Measurements from ENCODE around the gene NFS1.

NFS1 gene

DNA sequence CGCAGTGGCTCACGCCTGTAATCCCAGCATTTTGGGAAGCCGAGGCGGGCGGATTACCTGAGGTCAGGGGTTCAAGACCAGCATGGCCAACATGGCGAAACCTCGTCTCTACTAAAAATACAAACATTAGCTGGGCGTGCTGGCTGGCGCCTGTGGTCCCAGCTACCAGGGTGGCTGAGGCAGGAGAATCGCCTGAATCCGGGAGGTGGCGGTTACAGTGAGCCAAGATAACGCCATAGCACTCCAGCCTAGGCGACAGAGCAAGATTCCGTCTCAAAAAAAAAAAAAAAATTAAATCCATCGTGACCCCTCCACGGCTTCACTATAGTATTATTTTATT, 33.2 kb downstream of the NFS1 start:
- in situ Hi-C loops (cut with HindIII; ENCODE audit: low sequenced_read_pairs): no loop called here
- TF ChIP-seq, protein P1, sequence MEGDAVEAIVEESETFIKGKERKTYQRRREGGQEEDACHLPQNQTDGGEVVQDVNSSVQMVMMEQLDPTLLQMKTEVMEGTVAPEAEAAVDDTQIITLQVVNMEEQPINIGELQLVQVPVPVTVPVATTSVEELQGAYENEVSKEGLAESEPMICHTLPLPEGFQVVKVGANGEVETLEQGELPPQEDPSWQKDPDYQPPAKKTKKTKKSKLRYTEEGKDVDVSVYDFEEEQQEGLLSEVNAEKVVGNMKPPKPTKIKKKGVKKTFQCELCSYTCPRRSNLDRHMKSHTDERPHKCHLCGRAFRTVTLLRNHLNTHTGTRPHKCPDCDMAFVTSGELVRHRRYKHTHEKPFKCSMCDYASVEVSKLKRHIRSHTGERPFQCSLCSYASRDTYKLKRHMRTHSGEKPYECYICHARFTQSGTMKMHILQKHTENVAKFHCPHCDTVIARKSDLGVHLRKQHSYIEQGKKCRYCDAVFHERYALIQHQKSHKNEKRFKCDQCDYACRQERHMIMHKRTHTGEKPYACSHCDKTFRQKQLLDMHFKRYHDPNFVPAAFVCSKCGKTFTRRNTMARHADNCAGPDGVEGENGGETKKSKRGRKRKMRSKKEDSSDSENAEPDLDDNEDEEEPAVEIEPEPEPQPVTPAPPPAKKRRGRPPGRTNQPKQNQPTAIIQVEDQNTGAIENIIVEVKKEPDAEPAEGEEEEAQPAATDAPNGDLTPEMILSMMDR (IDR thresholded peaks at IDR 0.05; ENCODE audit: low read depth, low read length, missing control alignments): no peak
- no peak for DNase-seq (ENCODE audit: low read depth)
- H3K4me3 ChIP-seq (ENCODE audit: low read depth, low read length): no peak overlapping the region

DNA sequence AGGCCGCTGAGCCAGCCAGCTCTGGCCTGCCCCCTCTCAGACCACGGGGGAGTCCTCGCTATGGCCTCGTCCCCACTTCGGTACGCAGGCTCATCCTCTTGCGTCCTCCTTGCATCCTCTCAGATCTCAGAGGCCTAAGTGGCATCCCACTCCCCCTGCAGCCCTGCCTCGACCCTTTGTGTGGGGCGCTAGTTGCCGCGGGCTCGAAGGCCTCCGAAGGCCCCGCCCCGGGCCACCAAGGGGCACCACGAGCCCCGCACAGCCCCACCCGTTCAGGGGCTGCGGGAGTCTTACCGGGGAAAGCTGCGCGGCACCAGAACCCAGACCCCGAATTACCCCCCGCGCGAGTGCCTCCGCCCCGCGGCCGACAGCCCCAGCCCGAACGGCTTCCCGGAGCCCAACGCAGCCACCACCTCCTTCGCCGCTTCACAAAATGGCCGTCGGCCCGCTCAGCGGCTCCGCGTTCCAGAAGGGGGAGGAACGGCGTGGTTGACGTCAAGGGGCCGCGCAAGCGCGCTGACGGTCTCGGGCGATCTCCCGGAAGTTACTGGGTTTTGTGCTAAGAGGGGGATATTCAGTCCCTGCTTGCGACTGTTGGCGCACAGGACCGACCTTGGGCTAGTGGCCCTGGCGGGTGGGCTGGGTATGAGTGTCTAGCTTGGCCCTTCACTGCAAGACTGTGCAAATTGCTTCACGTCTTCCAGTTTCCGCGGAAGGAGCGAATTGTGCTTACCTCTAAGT, 34.5 kb downstream of the NFS1 start, which contains the start of the genes CPNE1 and RBM12:
Gene CPNE1, minus strand, starts transcription at position 435 of the 741 bp plus-strand sequence. CDS start 31,977 bp downstream, outside the sequence.
Gene RBM12, minus strand, starts transcription at position 435 of the 741 bp plus-strand sequence. CDS start 9,578 bp downstream, outside the sequence.
- TF ChIP-seq, protein P1 (IDR thresholded peaks at IDR 0.05; ENCODE audit: low read depth, low read length, missing control alignments): no peak
- in situ Hi-C loops (cut with HindIII; ENCODE audit: low sequenced_read_pairs): no loop called here
- peak within 1 kb of the TSS; percentile 91 for H3K4me3 ChIP-seq (ENCODE audit: low read depth, low read length)
- DNase-seq (ENCODE audit: low read depth): peak; percentile 82

DNA sequence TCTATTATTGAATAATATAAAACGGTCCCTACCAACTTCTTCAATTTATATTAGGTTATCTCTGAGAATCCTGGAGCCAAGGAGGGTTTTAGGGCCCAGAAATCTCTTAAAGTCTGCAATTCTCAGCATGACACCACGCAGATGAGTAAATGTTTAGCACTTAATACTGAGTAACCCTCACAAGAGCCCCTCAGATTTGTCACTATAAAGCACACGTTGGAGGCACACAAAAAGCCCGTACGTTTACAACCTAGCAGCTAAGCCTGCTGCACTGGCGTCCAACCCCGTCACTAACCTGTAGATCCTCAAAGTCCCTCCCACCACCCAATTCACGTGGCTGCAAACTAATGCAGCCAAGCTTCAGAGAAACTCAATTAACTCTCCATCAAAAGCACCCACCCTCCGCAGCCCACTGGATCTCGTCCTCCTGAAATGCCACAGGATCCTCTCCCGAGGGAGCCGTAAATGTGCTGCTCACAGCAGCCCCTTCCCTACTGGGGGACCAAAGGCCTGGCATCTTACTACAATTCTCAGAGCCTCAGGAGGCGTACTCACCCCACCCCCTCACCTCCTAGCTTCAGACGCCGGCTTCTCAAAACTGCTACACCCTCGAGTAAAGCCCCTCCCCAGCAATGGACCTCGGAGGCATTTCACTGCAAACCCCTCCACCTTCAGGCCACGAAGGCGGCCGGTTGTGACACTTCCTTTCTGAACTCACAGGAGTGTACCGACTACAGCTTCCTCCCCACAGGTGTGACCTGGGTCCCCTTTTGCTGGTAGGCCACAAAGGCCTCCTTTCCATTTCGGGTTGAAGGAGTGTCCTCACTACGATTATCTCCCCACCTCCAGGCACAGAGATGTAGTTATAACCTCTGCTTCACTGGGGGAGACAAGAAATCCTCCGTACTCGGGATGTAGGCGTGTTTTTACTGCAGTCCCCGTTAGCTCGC, 35.4 kb downstream of the NFS1 start:
- in situ Hi-C loops (cut with HindIII; ENCODE audit: low sequenced_read_pairs): no loop called here
- no peak for DNase-seq (ENCODE audit: low read depth)
- peak overlapping the region; percentile 91 for H3K4me3 ChIP-seq (ENCODE audit: low read depth, low read length)
- TF ChIP-seq, protein P1 (IDR thresholded peaks at IDR 0.05; ENCODE audit: low read depth, low read length, missing control alignments): no peak

DNA sequence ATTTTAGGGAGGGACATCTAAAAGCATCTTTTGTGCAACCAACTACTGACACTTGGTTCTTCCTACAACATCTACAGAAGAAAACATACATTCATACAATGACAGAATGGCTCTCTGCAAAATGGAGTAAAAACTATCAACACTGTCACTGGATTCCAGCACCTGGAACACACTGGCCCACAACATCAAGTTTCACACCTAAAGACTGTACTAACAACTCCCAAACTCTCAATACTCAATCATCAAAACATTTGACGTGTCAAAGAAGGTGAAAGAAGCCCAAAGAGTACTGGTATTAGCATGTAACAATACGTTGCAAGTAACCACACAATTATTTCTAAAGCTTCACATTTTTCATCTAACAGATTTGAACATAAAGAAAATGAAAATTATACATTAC, 36.6 kb downstream of the NFS1 start:
- H3K4me3 ChIP-seq (ENCODE audit: low read depth, low read length): peak overlapping the region; percentile 91
- no peak for DNase-seq (ENCODE audit: low read depth)
- in situ Hi-C loops (cut with HindIII; ENCODE audit: low sequenced_read_pairs): no loop called here
- TF ChIP-seq, protein P1 (IDR thresholded peaks at IDR 0.05; ENCODE audit: low read depth, low read length, missing control alignments): no peak

DNA sequence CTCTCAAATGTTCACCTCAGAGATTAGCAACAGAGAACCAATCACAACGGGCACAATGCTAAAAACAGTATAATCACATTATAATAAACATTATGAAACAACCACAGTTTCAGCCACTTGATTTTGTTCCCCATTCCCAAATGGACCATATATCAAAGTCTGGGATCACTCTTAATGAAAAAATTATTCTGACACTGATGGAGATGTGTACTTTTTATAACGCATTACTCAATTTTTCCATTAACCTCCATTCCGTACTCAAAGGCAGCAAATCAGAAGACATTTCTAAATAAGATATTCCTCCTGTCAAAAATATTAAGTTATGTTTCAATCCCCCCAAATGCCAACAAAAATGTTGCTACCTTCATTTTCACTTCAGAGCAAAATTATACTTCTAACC, 37.2 kb downstream of the NFS1 start:
- DNase-seq (ENCODE audit: low read depth): no peak
- peak overlapping the region; percentile 91 for H3K4me3 ChIP-seq (ENCODE audit: low read depth, low read length)
- in situ Hi-C loops (cut with HindIII; ENCODE audit: low sequenced_read_pairs): no loop called here

DNA sequence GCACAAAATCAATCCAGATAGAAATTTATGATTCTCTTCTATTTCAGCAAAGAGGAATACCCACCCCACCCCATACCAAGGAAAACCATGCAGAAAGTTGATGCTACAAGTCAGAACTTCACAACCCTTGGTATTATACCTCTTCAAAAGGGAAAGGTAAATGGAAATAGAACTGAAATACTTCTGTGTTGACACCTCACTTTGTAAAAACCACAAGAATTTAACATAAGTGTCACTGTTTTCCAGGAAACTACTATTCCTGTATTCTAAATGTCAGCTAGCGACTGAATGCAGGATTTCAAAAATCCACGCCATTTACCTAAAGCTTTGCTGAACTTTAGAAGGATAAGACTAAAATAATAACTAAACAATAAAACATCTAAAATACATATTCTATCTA, 38.1 kb downstream of the NFS1 start:
- no peak overlapping the region for H3K4me3 ChIP-seq (ENCODE audit: low read depth, low read length)
- TF ChIP-seq, protein P1 (IDR thresholded peaks at IDR 0.05; ENCODE audit: low read depth, low read length, missing control alignments): no peak
- DNase-seq (ENCODE audit: low read depth): no peak
- in situ Hi-C loops (cut with HindIII; ENCODE audit: low sequenced_read_pairs): no loop called here

More for the DNA sequence above, 37.2 kb downstream of the NFS1 start:
- TF ChIP-seq, protein P1 (IDR thresholded peaks at IDR 0.05; ENCODE audit: low read depth, low read length, missing control alignments): no peak
